ACC112 (cell line): ENCODE measurements around the gene PPP1R12B.

ENCODE experiments used
- H2AFZ ChIP-seq: fragments of 200-600 bp; sonication (generic); one replicate; pipeline ENCODE4 v1.6.0; 2017; ENCODE audit warnings: antibody characterized with exemption, low read length; ENCODE audit not compliant: unreplicated experiment
- H3K27ac ChIP-seq: fragments of 200-600 bp; sonication (generic); 2 replicates; pipeline ENCODE4 v1.5.1; 2014; ENCODE audit warnings: low read depth, mild to moderate bottlenecking, antibody characterized with exemption, low read length, moderate library complexity
- H3K27me3 ChIP-seq: fragments of 200-600 bp; sonication (generic); 2 replicates; pipeline ENCODE4 v1.6.1; 2014; ENCODE audit warnings: mild to moderate bottlenecking, antibody characterized with exemption, low read length, moderate library complexity, mixed read lengths; ENCODE audit not compliant: insufficient read depth
- H3K36me3 ChIP-seq: fragments of 200-600 bp; sonication (generic); 2 replicates; pipeline ENCODE4 v1.6.1; 2016; ENCODE audit warnings: mild to moderate bottlenecking, antibody characterized with exemption, low read length, moderate library complexity, mixed read lengths; ENCODE audit not compliant: insufficient read depth
- H3K4me1 ChIP-seq: fragments of 200-600 bp; sonication (generic); one replicate; pipeline ENCODE4 v1.6.1; 2016; ENCODE audit warnings: low read length, mixed read lengths; ENCODE audit not compliant: insufficient read depth, unreplicated experiment, control insufficient read depth
- H3K4me3 ChIP-seq: fragments of 200-600 bp; sonication (generic); 2 replicates; pipeline ENCODE4 v1.5.1; 2014; ENCODE audit warnings: mild to moderate bottlenecking, low read depth, low read length
- H3K79me2 ChIP-seq: fragments of 200-600 bp; sonication (generic); one replicate; pipeline ENCODE4 v1.6.0; 2016; ENCODE audit warnings: low read length; ENCODE audit not compliant: control insufficient read depth, unreplicated experiment, insufficient read depth

Gene PPP1R12B

GRCh38 chr1:202563818-202564217, 215.3 kb downstream of the PPP1R12B start:
- H3K27ac ChIP-seq = no peak overlapping the region

GRCh38 chr1:202564958-202565495, 216.5 kb downstream of the PPP1R12B start:
- Histone ChIP-seq H3K27me3 (no peaks in the 10 kb centered on the region), H2AFZ (no peak overlapping the region), H3K79me2 (no peaks in the 10 kb centered on the region), H3K36me3 (no peaks in the 10 kb centered on the region), H3K4me1 (peaks cover 30% of the 10 kb centered on the region), H3K27ac (no peak overlapping the region), H3K4me3 (no peak overlapping the region)

More at GRCh38 chr1:202563818-202564217, 215.3 kb downstream of the PPP1R12B start:
- Histone ChIP-seq H3K79me2 (no peaks in the 10 kb centered on the region), H3K4me3 (no peak overlapping the region), H3K27me3 (no peaks in the 10 kb centered on the region), H3K4me1 (peaks cover 19% of the 10 kb centered on the region), H3K36me3 (no peaks in the 10 kb centered on the region), H2AFZ (no peak overlapping the region)

GRCh38 chr1:202565890-202566602, 217.5 kb downstream of the PPP1R12B start:
- H3K27ac ChIP-seq = no peak overlapping the region
- H3K79me2 ChIP-seq = no peaks in the 10 kb centered on the region
- no peaks in the 10 kb centered on the region for H3K27me3 ChIP-seq
- no peaks in the 10 kb centered on the region for H3K36me3 ChIP-seq
- no peak overlapping the region for H3K4me3 ChIP-seq
- peaks cover 30% of the 10 kb centered on the region for H3K4me1 ChIP-seq
- H2AFZ ChIP-seq = no peak overlapping the region

GRCh38 chr1:202567738-202568137, 219.2 kb downstream of the PPP1R12B start:
- Histone ChIP-seq H3K79me2 (no peaks in the 10 kb centered on the region), H3K4me1 (peaks cover 30% of the 10 kb centered on the region), H3K4me3 (no peak overlapping the region), H2AFZ (no peak overlapping the region), H3K27ac (no peak overlapping the region), H3K27me3 (no peaks in the 10 kb centered on the region), H3K36me3 (no peaks in the 10 kb centered on the region)

- Histone ChIP-seq H3K27me3 (no peaks in the 10 kb centered on the region), H3K4me3 (no peak overlapping the region), H3K27ac (no peak overlapping the region), H2AFZ (no peak overlapping the region), H3K36me3 (no peaks in the 10 kb centered on the region), H3K79me2 (no peaks in the 10 kb centered on the region), H3K4me1 (peaks cover 30% of the 10 kb centered on the region)
Observed at GRCh38 chr1:202568410-202568809, 219.9 kb downstream of the PPP1R12B start.

GRCh38 chr1:202568826-202569225, 220.3 kb downstream of the PPP1R12B start:
- H3K79me2 ChIP-seq = no peaks in the 10 kb centered on the region
- no peak overlapping the region for H3K27ac ChIP-seq
- no peak overlapping the region for H2AFZ ChIP-seq
- H3K4me1 ChIP-seq = peaks cover 30% of the 10 kb centered on the region
- H3K4me3 ChIP-seq = no peak overlapping the region
- H3K36me3 ChIP-seq = no peaks in the 10 kb centered on the region
- no peaks in the 10 kb centered on the region for H3K27me3 ChIP-seq

- Histone ChIP-seq H3K4me1 (peaks cover 35% of the 10 kb centered on the region), H3K36me3 (no peaks in the 10 kb centered on the region), H3K79me2 (no peaks in the 10 kb centered on the region), H3K27ac (no peak overlapping the region), H3K27me3 (no peaks in the 10 kb centered on the region), H3K4me3 (no peak overlapping the region), H2AFZ (no peak overlapping the region)
Observed at GRCh38 chr1:202569393-202570322, 221.2 kb downstream of the PPP1R12B start.

- H3K79me2 ChIP-seq = no peaks in the 10 kb centered on the region
- H3K36me3 ChIP-seq = no peaks in the 10 kb centered on the region
- H3K4me1 ChIP-seq = peaks cover 54% of the 10 kb centered on the region
- H2AFZ ChIP-seq = no peak overlapping the region
- H3K27ac ChIP-seq = no peak overlapping the region
- H3K4me3 ChIP-seq = no peak overlapping the region
- H3K27me3 ChIP-seq = no peaks in the 10 kb centered on the region
Observed at GRCh38 chr1:202571719-202572339, 223.3 kb downstream of the PPP1R12B start.

- no peak overlapping the region for H3K27ac ChIP-seq
- H3K27me3 ChIP-seq = no peaks in the 10 kb centered on the region
- H3K79me2 ChIP-seq = no peaks in the 10 kb centered on the region
- no peaks in the 10 kb centered on the region for H3K36me3 ChIP-seq
- no peak overlapping the region for H3K4me3 ChIP-seq
- peaks cover 56% of the 10 kb centered on the region for H3K4me1 ChIP-seq
- H2AFZ ChIP-seq = no peak overlapping the region
Observed at GRCh38 chr1:202572867-202573266, 224.4 kb downstream of the PPP1R12B start.

GRCh38 chr1:202575918-202576653, 227.6 kb downstream of the PPP1R12B start:
- Histone ChIP-seq H3K27me3 (no peaks in the 10 kb centered on the region), H2AFZ (no peak overlapping the region), H3K4me3 (no peak overlapping the region), H3K36me3 (no peaks in the 10 kb centered on the region), H3K27ac (peak overlapping the region; percentile 35), H3K4me1 (peaks cover 67% of the 10 kb centered on the region), H3K79me2 (no peaks in the 10 kb centered on the region)
